KG1 (cell line): ENCODE measurements around the gene CAND1.
"Not testable (repeated sequence)": the region's sequence is repeated elsewhere in the genome, so short reads cannot be mapped to it uniquely, and the experiment has no call there.

Experiments used
- DNase-seq: peaks from one replicate; lab custom pipeline; 2025; lab: John Stamatoyannopoulos, UW

CAND1 gene

DNA sequence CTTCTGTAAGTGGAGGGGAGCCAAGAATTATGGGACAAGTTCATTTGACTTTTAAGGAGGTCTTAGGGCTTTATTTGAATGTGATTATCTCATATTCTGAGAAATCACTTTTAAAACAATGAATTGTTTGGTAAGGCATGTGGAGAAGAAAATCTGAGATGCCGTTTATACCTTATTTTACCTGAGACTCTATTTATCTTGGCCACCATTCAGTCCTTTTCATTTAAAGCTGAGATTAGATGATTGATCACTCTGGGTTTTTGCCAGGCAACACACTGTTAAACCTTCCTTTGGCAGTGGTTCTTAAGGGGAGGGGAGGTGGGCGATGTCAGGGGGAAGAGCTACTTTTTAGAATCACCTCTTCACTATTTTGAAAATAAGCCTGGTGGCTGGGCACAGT is 11.4 kb downstream of the CAND1 start:
- no peak for DNase-seq

DNA sequence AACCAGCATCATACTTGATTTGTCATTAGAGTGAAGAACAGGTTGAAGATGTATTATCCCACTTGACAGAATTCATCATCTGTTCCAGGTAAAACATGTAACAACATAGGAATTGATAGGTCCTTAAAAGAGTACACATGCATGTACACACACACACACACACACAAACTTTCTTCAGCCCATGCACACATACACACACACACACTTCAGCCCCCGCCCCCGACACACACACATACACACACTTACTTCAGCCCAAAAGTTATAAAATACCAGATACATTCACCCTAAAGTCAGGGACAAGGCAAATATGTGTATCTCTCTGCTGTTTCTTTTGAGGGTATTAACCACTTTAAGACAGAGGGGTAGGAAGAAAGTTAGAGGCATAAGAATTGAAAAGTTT is 15.4 kb downstream of the CAND1 start:
- DNase-seq, result no peak

DNA sequence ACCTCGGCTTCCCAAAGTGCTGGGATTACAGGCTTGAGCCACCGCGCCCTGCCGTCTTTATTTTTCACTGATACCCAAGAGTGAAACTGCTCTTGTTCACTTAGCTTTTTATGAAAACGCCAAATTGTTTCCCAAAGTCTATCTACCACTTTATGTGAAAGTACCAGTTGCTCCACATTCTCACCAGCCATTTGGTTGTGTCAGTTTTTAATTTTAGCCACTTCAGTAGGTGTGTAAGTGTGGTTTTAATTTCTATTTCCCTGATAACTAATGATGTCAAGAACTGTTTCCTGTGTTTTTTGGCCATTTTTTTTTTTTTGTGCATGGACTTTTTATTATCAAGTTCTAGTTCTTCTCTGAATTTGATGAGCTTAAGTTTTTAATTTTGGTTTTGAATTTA is 17.1 kb downstream of the CAND1 start:
- no peak for DNase-seq

DNA sequence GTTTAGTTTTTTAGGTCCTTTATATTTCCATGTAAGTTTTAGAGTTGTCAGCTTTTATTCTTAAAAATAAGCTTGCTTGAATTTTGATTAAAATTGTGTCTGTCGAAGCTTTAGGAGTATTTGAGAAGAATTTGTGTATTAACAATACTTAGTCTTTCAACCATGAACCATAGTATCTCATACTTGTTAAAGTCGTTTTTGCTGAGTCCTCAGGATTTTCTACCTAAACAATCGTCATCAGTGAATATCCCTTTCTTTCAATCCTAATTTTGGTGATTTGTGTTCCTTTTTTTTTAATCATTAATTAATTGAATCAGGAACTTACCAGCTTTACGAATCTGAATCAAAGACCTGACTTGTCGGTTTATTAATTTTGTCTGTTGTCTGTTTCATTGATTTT is 18.2 kb downstream of the CAND1 start:
- DNase-seq, result no peak

DNA sequence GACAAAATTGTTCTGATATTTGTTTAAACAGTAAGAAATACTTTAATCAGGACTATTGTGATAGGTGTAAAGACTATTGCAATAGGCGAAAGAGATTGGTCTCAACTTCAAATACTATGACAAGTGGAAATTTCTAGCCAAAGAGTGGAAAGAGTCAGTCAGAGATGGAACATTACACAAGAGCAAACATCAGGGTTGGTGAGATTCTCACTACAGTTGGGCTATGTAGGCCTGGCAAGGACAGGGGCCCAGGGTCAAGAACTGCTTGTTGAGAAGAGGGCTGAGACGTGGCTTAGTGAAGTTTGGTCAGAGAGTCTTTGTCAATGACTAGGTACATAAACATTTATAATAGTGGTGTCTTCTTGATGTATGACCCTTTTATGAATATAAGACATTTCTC is 19.4 kb downstream of the CAND1 start:
- no peak for DNase-seq

DNA sequence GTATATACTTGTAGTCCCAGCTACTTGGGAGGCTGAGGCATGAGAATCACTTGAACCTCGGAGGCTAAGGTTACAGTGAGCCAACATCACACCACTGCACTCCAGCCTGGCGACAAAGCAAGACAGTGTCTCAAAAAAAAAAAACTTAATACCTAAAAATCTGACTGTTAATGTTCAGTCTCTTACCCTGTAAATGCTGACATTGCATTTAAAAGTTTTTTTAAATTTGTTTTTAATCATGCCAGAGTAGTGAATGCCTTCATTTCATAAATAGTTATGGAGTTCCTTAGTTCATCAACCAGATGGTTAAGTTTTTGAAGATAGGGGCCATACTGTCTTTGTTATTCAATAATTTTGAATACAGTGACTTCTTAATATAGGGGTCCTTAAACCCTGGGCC is 21.2 kb downstream of the CAND1 start:
- DNase-seq, result no peak

DNA sequence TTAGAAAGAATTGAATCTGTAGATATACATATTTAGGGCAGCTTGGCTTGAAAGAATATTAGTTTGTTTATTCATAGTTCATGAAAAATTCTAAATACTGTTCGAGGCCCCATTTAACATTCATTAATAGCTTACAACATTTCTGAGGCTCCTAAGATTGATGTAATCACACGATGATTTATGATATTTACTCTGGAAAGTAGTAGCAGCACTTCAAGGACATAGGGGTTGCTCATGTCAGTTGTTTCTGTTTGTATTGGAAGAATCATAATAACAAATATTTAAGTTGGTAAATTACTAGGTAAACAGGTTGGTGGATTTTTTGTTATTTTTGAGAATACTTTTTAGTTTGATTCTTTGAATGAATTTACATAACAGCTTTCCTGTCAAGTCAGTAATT is 30.4 kb downstream of the CAND1 start:
- DNase-seq, result no peak

DNA sequence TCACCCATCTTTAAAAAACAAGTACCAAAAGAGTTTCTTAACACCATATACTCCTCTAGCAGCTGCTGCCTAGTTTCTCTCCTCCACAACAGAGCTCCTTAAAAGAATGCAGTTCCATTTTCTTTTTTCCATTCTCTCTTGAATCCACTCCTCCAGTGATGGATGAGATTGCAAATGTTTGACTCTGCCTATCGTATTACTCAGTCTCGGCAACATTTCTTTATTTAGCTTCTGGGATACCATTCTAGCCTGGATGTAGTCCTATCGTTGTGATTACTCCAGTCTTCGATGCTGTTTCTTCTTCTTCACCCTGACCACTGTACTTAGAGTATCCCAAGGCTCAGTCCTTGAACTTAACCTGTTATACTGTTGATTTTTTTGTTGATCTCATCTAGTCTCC is 30.8 kb downstream of the CAND1 start:
- no peak for DNase-seq

DNA sequence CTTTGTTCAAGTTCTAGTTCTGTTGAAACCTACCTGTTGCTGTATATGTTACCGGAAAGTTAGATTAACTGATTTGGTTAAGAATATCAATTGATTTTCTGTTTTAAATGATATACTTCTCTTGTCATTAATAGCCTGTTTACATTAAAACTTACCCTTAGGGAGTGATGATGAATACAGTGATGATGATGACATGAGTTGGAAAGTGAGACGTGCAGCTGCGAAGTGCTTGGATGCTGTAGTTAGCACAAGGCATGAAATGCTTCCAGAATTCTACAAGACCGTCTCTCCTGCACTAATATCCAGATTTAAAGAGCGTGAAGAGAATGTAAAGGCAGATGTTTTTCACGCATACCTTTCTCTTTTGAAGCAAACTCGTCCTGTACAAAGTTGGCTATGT is 33.0 kb downstream of the CAND1 start:
- DNase-seq, result no peak

DNA sequence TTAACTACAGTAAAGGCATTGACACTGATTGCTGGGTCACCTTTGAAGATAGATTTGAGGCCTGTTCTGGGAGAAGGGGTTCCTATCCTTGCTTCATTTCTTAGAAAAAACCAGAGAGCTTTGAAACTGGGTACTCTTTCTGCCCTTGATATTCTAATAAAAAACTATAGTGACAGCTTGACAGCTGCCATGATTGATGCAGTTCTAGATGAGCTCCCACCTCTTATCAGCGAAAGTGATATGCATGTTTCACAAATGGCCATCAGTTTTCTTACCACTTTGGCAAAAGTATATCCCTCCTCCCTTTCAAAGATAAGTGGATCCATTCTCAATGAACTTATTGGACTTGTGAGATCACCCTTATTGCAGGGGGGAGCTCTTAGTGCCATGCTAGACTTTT is 36.4 kb downstream of the CAND1 start:
- DNase-seq, result no peak

DNA sequence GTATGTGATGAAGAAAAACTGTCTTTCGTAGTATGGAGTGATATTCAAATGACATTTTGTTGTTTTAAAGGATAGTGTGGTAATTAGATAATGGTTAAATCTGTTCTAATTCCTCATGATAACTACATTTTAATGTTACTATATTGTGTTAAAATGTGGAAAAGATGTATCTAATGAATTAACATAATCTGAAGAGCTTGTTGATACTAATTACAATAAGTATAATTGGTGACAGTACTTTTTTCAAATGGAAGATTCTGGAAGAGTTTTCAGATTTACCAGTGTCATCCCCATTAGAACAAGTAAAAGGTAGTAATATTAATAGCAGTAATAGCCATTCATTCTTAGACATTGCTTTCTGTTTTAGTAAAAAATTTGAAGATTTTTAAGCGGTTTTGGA is 37.6 kb downstream of the CAND1 start:
- no peak for DNase-seq

DNA sequence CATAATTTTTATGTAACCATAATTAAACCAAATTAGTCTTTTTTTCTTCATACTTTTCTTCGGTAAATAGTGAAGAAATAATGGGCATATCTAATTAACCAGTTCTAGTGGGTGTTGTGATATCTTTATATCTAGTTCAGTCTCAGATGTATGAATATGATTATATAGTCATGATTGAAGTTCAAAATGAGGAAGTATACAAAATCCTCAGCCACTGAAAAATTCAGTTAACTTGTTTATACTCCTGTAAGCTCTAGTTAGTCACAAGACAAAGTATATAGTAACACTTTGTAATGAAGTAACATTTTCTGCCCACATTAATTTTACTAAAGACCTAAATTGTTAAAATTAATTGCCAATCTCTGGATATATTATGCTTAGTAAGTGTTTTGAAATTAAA is 46.5 kb downstream of the CAND1 start:
- DNase-seq, result no peak

DNA sequence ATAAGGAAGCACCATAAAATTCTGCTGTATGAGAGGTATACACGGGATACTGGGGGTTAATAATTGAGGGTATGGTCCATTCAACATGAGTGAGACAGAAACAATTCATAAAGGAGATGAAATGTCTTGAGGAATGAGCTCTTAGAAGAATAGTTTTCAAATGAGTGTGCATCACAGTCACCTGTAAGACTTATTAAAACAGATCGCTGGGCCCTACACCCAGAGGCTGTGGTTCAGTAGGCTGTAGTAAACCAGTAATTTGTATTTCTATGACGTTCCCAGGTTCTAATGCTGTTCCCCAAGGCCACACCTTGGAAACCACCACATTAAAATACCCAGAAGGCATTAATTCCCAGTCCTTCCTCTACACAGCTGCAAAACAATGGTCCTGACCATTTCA is 49.6 kb downstream of the CAND1 start:
- DNase-seq, result no peak

DNA sequence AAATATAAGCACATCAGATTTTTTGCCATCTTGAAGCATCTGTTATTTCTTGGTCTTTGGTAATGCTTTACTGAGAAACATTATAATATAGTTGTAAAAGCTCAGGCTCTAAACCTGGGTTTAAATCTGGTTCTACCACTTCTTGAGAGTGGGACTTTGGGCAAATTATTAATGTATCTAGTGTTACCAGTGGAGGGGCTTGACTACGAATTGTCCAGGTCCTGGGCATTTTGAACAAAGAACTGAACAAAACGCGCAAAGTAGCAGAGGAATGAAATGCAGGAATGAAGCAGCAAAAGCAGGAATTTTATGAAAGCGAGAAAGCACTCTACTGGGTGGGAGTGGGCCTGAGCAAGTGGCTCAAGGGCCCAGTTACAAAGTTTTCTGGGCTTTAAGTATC is 50.8 kb downstream of the CAND1 start:
- DNase-seq, result no peak

DNA sequence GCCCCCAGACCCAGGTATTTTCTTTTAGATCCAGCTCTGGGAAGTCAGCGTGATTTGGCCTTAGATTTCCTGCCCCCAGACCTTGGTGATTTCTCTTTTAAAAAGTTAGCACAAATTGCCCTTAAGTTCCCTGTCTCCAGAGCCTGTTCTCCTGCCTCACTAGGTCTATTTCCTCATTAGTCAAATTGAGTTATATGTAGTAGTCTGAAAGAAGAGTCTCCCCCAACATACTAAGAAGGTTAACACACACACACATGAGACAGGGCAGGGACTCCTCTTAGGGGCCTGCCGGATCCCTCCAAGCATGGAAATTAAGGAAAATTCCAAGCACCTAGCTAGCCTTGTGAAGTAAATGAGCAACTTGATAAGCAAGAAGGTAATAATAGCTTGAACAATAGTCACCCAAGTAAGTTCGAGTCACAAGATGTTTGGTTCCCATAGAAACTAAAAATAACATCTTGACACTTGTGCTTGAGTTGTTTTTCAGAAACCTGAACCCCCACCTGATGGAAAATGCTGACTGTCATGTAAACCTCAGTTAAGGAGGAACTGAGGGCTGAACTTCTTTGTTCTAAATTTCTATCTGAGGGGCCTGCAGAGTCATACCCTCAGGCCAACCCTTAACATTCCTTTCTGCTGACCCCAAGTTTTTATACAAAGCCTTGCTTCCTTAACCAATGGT is 51.6 kb downstream of the CAND1 start:
- no peak for DNase-seq

DNA sequence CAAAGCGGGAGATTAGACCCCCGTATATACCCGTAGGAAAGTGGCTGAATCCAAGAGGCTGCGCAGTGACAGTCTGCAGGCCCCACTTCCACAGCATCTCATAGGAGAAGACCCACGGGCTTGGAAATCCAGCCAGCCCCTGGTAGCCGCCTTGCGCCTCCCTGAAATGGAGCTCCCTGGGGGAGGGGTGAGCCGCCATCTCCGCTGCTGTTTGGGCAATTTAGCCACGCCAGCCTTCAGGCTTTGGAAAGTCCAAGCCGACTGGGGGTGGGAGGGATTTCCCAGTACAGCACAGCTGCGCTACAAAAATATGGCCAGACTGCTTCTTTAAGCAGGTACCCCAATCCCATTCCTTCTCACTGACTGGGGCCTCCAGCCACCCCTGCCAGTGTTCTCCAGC is 53.4 kb downstream of the CAND1 start:
- DNase-seq, result no peak

DNA sequence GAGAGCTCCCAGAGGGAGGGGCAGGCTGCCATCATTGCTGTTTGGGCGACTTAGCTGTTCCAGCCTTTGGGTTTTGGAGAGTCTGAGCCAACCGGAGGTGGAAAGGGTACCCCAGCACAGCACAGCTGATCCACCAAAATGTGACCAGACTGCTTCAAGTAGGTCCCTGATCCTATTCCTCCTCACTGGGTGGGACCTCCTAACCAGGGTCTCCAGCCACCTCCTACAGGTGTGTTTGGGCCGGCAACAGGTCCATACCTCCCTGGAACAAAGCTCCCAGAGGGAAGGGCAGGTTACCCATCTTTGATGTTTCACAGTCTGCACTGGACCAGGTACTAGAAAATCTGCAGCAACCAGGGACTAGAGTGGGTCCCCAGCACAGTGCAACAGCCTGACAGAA is 53.8 kb downstream of the CAND1 start:
- DNase-seq, result no peak

DNA sequence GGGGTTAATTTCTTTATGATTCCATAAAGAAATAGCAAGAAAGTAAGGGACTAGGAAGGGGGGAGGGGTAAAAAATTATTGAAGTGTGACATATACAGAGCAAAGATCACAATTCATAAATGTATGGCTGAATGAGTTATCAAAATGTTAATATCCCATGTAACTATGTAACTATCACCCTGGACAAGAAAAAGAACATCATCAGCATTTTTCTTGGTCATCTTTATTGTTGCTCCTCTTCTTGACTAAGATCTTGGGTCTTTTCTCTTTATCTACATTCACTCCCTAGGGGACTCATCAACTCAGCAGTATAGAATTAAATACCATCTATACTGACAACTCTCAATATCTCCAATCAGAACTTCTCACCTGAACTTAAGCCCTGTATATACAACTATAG is 57.5 kb downstream of the CAND1 start:
- no peak for DNase-seq

DNA sequence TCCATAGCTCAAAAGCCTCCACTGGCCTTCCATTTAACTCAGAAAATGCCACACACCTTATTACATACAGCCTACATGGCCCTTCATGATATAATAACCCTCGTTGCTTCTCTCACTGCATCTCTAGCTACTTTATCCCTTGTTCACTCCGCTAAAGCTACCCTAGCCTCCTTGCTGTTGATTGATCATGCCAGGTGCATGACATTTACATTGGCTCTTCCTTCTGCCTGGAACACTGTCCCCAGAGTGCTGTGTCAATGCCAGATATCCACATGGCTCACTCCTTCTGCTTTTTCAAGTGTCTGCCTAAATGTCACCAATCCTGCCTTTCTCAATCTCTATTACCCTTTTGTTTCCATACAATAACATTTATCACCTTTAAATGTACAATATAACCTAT is 58.3 kb downstream of the CAND1 start:
- DNase-seq, result no peak

DNA sequence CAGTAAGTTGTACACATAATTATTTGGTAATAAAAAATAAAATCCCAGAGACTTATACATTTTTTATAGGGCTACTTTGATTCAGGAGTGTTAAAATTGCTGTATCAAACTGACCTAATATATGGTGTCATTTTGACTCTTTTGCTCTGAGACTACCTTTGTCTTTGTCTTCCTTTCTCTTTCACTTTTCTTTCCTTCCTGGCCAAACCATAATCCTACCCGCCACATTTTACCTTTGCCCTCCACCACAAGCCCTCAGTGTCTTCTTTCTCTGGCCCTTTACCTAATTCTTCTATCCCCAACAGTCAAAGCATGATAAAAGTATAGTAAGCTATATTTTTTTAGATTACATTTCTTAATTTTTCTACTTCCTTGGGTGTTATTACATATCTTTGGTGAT is 62.0 kb downstream of the CAND1 start:
- no peak for DNase-seq

DNA sequence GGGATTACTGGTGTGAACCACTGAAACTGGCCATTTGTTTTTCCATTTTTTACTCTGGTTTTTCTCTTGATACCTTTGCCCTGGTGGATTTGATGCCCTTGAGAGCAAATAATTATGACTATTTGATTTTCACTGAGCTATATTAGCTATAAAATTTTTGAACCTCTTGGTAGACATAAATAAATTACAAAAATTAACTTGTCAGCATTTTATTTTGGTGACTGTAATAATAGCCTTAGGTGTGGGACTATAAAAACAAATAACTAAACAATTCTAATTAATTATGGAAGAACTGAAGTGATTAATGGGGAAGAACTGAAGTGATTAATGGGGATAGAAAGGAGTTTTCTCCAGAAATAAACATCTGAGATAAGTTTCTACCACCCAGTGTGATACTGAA is 62.7 kb downstream of the CAND1 start:
- no peak for DNase-seq

DNA sequence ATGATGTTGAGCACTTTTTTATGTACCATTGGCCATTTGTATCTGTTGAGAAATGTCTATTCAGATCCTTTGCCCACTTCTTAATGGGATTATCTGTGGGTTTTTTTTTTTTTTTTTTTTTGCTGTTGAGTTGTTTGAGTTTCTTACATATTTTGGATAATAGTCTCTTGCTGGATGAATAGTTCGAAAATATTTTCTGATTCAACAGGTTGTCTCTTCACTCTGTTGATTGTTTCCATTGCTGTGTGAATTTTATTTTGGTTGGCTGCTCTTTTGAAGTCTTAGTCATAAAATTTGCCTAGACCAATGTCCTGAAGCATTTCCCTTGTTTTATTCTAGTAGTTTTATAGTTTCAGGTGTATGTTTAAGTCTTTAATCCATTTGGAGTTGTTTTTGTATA is 64.5 kb downstream of the CAND1 start:
- no peak for DNase-seq

DNA sequence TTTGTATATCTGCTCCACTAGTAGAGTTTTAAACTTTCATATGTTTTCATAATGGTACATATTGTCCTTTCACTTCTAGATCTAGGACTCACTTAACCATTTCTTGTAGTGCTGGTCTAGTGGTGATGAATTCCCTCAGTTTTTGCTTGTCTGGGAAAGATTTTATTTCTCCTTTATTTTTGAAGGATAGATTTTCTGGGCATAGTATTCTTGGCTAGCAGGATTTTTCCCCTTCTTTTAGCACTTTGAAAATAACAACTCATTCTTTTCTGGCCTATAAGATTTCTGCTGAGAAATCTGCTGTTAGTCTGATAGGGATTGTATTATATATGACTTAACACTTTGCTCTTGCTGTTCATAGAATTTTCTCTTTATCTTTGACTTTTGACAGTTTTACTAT is 69.3 kb downstream of the CAND1 start:
- DNase-seq, result no peak

DNA sequence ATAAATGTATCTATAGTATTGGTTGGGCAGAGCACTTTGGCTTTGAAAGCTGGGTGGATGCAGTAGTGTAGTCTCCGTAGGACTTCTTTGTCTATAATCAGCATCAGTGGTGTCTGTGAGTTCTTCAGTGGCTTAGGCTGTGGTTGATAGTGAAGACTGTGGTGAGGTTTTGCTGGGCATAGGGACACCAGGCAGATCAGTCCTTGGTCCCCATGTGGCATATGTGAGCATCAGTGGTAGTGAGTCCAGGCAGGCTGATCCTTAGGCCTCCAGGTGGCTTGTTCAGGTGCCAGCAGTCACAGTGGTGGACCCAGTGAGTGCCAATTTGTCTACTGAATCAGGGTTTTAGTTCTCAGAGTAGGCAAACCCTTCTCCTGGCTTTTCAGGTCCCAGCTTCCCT is 70.4 kb downstream of the CAND1 start:
- no peak for DNase-seq

DNA sequence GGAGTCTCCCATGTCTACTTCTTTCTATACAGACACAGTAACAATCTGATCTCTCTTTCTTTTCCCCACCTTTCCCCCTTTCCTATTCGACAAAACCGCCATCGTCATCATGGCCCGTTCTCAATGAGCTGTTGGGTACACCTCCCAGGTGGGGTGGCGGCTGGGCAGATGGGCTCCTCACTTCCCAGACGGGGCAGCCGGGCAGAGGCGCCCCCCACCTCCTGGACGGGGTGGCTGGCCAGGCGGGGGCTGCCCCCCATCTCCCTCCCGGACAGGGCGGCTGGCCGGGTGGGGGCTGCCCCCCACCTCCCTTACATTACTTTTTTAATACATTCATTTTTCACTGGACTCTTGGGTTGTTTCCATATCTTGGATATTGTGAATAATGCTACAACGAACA is 71.9 kb downstream of the CAND1 start:
- not testable (repeated sequence) for DNase-seq
